HT-29 (cell line): ENCODE measurements around the gene CMIP. TPM values are rescaled to one million over a fixed set of nuclear protein-coding genes. Genes with fewer than 3 reads are reported as not detected.

Experiments
- DNase-seq: peaks from one replicate; pipeline ENCODE4 v3.0.0-alpha.2; 2015; ENCODE audit warnings: low spot score
- total RNA-seq: library from RNA; depleted of rRNA; stranded (reverse); fragments of >200 nt; shearing (Covaris generic); gene quantifications from 2 replicates; pipeline ENCODE4 v1.2.3, GENCODE V29; 2014

CMIP gene
- total RNA-seq, 1 experiment from 2014 or later: 24.7 TPM

DNA sequence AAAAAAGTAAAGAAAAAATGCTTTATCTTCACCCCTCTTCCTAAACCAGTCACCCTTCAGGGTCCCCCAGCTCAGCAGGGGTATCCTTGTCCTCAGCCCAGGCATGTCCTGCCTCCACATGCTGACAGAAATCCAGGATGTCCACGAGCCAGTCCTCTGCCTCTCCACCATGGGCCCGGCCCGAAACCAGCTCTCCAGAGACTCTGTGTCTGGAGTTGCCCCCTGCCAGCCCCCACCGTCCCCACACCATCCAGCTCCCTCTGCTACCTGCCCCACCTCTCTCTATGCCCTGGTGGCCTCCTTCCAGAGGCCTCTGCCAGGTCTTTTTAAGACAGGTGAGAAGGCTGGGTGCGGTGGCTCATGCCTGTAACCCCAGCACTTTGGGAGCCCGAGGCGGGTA is 268.1 kb downstream of the CMIP start:
- DNase-seq: no peak

DNA sequence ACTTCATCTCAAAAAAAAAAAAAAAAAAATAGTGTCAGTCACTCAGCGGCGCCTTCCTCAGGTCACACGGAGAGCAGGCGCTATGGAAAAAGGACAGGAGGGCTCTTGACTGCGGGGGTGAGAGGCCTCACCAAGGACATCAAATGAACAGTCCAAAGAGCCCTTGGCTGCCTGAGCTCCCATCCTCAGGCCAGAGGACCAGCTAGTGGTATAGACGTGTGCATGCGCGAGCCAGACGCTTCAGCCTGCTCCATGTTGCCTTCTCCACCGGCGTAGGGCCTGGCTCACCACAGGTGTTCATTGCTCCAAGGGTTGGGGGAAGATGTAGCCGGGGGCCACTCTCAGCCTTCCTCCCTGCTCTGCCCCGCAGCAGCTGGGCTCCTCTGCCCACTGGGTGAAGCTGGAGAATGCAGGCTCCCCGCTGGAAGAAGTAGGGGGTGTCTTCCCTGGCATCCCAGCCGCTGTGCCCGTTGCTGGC is 268.7 kb downstream of the CMIP start:
- DNase-seq: no peak

DNA sequence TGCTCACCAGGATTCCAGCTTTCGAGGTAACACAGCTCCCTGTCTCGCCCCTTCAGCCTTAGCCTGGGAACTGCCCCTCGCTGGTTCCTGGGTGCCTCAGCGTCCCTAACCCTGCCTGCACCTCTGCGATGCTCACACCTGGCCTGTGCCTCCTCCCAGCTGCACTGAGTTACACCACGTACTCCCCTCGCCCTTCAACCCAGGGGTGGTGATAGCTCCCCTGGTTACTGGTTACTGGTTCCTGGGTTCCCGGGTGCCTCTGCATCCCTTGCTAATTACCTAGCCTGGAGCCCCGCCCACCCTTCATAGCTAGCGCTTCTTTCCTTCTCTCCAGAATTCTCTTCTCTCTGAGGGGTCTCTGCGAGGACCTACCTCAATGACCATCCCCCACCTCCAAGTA is 269.2 kb downstream of the CMIP start:
- DNase-seq: no peak

DNA sequence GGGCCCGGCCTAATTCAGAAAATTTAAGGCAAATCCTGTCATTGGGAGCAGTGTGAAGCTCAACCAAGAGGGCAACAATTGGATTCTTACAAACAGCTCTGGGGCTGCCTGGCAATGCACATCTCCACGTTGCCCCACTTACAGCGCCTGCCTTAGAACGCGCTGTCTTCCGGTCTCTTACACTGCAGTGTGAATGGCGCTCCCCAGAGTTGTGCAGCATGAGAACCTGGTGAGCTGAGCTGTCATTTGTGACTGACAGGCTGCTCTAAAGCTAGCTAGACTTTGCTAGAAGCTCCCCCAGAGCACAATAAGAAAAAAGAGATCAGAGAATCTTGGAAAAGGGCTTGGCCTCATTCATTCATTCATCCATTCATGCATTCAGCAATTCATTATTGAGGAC is 270.0 kb downstream of the CMIP start:
- DNase-seq: no peak

DNA sequence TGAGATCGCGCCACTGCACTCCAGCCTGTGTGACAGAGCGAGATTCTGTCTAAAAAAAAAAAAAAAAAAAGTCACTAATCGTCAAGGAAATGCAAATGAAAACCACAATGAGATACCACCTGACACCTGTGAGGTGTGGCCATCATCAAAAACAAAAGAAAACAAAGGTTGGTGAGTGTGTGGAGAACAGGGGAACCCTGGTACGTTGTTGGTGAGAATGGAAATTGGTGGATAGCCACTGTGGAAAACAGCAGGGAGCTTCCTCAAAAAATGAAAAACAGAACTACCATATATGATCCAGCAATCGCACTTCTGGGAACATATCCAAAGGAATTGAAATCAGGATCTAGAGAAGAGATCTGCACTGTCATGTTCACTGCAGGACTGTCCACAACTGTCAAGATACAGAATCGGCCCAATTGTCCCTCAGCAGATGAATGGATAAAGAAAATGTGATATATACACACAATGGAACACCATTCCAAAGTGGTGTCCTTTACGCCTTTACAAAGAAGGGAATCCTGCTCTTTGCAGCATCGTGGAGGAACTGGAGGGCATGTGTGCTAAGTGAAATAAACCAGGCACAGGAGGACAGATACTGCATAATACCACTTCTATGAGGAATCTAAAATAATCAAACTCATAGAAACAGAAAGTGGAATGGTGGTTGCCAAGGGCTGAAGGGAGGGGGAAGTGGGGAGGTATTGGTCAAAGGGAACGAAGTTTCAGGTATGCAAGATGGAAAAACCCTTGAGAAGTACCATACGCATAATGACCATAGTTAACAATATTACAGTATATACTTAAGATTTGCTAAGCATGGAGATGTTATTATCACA is 271.0 kb downstream of the CMIP start:
- DNase-seq: no peak

DNA sequence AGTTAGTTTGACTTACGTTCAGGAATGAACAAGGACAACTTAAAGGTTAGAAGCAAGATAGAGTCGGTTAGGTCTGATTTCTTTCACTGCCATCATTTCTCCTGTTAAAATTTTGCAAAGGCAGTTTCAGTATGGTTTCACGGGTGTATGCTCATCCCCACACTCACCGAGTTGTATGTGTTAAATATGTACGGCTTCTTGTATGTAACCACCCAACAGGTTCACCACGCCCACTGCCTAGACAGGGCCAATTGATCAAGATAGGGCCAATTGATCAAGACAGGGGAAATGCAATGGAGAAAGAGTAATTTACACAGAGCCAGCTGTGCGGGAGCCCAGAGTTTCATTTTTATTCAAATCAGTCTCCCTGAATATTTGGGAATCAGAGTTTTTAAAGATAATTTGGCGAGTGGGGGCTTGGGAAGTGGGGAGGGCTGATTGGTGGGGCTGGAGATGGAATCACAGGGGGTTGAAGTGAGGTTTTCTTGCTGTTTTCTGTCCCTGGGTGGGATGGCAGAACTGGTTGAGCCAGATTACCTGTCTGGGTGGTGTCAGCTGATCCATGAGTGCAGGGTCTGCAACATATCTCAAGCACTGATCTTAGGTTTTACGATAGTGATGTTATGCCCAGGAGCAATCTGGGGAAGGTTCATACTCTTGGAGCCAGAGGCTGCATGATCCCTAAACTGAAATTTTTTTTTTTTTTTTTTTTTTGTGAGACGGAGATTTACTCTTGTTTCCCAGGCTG is 272.0 kb downstream of the CMIP start:
- DNase-seq: no peak

DNA sequence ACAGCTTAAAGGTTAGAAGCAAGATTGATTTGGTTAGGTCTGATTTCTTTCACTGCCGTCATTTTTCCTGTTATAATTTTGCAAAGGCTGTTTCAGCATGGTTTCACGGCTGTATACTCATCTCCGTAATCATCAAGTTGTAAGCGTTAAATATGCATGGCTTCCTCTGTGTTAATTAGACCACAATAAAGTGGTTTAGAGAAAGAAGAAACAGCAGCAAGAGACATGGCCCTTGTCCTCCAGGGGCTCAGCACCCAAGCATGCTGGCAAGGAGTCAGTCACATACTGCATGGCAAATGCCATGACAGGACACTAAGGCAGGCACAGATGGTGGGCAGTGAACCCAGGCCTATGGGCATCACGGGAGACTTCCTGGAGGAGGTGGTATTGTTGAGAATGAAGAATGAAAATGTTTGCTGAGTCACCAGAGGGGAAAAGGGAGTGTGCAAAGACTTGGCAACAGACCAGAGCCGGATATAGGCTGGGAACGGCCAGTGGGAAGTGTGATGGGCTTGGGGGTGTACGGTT is 273.1 kb downstream of the CMIP start:
- no peak for DNase-seq

DNA sequence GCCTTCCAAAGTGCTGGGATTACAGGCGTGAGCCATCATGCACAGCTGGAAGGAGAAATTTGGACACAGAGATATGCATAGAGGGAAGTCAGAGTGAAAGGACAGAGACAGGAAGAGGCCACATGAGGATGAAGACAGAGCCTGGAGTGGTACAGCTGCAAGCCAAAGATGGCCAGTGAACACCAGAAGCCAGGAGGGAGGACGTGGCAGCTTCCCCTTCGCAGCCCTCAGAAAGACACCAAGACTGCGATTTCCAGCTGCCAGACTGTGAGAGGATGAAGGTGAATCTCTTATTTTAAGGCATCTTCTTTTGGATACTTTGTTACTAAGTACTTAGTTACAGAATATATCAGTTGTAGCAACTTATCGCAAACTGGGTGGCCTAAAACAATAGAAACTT is 274.0 kb downstream of the CMIP start:
- no peak for DNase-seq

DNA sequence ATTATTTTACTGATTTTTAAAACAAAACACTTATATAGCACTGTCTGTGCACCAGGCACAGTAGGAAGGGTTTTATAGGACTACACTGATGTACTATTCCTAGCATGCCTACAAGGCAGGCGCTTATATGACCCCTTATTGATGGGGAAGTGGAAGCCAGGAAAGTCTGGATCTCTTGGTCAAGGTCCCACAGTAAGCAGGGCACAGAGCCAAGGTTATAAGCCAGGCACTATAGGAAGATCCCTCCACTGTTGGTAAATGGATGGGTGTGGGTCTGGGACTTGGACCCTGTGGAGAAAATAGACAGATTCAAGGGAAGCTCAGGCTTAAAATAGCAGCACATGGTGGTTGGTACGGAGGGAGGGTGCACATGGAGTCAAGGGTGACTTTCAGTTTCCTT is 275.4 kb downstream of the CMIP start:
- no peak for DNase-seq

DNA sequence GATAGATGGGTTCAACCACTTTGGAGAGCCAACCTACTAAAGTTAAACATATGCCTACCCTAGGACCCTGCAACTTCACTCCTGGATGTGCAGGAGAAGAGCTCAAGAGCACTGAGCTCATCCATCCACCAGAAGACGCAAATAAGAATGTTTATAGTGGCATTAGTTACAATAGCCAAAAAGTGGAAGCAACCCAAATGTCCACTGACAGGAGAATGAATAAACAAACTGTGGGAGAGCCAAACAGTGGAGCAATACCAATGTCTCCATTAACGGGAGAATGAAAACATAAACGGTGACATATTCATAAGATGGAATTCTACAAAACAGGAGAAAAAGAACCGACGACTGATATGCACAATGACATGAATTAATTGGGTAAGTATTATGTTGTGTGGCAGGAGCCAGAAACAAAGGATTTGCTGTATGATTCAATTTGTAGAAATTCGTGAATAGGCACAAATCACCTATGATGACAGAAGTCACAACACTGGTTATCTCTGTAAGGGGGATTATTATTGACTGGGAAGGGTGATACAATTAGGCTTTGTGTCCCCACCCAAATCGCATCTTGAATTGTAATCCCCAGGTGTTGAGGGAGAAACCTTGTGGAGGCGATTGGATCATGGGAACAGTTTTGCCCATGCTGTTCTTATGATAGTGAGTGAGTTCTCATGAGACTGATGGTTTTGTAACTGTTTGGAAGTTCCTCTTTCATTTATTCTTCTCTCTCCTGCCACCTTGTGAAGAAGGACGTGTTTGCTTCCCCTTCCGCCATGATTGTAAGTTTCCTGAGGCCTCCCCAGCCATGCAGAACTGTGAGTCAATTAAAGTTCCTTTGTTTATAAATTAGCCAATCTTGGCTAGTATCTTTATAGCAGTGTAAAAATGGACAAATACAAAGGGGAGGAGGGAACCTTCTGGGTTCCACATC is 276.6 kb downstream of the CMIP start:
- DNase-seq: no peak

DNA sequence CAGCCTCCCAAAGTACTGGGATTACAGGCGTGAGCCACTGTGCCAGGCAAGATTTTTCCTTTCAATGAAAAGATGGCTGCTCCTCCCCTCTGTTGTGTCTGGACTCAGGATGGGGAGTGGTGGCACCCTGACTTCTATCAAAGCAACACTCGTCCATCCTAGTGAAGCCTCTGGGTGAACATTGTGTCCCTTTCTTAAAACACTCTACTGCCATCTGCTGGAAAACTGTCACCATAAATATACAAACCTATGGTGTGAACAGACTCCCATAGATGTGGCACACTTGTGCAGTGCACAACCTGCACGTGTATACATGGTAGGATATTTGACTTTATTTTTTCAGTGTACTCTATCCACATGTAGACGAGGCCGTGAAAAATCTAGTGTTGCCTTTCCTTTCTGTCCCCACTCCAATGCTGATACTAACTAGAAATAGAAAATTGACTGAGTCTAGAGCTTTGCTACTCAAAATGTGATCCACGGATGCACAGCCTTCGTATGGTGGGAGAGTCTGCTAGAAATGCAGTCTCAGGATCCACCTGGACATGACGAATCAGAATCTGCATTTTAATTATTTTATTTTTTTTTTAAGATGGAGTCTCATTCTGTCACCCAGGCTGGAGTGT is 278.6 kb downstream of the CMIP start:
- DNase-seq: peak; percentile 90

DNA sequence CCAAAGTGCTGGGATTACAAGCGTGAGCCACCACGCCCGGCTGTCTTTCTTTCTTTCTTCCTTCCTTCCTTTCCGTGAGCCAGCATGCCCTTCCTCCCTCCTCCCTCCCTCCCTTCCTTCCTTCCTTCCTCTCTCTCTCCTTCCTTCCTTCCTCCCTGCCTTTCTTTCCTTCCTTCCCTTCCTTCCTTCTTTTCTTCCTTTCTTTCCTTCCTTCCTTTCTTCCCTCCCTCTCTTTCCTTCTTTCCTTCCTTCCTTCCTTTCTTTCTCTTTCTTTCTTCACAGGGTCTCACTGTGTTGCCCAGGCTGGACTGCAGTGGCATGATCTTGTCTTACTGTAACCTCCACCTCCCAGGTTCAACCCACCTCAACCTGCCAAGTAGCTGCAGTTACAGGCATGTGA is 283.8 kb downstream of the CMIP start:
- DNase-seq: no peak

DNA sequence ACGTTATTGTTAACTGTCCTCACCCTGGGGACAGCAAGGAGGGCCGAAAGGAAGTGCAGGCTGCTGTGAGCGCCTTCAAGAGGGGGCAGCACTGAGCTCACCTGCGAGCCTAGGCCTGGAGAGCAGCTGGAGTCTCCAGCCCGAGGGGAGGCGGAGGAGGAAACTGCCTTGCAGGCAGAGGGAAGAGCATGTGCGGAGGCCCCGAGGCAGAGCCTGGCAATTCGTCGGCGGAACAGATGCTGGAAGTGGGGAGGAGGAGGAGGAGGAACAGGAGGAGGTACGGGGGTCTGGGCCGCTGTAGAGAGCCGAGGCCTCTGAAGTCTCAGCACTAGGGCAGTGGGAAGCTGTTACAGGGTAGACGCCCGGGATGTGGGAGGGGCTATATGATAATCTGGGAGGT is 284.8 kb downstream of the CMIP start:
- no peak for DNase-seq

DNA sequence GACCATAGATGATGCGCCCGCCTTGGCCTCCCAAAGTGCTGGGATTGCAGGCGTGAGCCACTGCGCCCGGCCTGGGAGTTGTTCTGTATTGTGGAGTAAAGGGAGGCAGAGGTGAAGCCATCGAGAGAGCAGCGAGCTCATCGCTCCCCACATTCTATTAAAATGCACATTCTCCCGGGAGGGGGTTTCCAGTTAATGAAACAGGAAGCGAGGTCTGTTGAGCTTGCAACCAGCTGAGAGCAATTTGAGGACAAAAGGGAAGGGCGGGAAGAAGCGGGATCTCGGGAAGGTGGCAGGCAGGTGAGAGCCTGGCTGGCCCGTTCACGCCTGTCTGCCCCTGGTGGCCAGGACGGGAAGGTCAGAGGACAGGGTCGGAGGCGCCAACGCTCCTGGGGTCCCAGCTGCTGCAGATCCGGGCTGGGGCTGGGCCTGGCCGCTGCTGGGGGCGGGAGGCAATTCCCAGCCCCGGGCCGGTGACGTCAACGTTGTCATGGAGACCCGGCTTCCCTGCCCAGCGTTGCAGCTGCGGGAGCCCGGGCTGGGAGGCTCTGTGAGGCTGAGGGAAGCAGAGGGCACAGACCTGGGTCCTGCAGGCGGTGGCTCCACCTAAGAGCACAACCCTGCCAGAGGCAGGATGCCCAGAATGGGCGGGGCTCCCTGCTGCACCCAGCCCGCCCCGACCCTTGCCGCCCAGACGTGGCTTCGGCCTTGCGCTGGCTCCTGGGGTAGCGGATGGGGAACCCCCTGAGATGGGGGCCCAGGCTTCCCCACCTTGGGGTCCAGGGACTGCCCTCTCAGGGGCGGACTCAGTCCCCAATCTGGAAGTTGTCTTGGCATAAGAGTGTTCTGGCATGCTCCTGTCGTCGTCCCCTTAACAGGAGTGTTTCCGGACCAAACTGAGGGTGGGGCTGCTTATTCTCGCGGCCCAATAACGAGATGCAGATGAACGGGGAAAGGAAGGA is 285.8 kb downstream of the CMIP start:
- peak; percentile 65 for DNase-seq

DNA sequence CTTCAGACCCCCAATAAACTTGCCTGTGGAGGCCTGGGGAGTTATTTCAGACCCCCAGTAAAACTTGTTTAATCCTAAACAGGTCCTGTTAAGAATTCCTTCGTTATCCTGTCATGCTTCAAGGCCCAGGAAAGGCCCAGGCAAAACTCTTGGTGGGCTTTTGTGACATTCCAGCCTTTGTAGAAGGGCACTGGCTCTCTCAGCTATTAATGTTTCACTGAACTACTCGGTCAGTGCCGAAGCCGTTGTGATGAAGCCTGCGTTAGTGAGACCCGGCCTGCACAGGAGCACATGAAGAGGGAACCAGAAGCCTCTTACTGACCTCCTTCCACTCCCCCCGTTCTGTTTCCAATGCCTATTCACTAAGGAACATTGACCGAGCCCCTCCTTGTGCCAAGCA is 287.0 kb downstream of the CMIP start:
- no peak for DNase-seq

DNA sequence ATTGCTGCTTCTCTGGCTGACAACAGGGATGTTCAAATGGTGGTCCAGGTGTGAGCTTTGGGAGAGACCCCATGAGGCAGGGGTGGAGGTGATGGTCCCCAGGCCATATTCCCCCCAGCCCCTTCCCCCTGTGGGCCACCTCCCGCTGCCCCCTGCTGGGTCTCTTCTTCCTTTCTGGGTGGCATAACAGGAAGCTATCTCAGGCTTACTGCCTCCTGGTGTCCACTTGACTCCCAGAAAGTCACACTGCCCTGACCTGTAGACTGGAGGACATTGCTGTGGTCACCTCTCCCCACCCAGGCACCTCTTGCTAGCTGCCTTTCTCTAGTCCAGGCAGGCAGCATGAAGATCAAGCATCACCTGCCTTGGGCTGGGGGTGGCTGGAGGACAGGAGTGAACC is 288.1 kb downstream of the CMIP start:
- no peak for DNase-seq

DNA sequence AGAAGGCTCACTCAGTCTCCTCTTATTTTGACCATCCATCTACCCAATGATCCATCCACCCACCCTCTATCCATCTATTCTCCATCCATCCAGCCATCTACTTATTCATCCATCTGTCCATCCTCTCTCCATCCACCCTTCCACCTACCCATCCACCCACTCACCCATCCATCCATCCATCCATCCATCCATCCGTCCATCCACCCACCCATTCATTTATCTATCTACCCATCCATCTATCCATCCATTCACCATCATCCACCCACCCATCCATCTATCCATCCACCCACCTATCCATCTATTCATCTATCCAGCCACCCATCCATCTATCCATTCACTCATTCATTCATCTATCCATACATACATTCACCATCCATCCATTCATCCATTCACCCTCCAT is 288.7 kb downstream of the CMIP start:
- DNase-seq: no peak

DNA sequence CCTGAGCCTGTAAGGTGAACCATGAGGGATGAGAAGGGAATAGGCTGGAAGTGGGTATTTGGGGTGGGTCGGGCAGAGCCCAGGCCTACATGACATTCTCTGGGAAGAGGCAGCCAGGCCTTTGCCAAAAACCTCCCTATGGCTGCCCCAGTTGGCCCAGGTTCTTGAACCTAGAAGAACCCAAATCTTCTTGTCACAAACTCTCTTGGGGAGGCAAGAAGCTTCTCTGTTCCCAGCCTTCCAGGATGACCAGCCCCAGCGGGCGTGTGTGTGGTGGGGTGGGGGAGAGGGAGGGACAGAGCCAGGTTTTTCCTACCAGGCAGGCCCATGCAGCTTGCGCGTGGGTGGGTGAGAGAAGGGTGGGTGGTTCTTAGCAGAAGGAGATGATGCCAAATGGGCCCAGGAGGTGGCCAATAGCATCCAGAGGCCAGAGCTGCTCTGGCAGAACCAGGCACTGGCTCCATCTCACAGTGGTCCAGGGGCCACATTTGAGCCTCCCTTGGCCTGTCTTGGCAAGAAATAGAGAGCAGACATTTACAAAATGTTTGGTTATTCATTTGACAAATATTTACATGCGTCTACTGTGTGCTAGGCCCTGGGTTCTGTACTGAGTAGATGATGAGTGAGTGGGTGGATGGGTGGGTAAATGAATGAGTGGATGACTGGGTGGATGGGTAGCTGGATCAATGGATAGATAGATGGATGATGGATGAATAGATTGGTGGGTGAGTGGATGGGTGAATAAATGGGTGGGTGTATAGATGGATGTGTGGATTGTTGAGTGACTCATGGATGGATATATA is 290.2 kb downstream of the CMIP start:
- no peak for DNase-seq

DNA sequence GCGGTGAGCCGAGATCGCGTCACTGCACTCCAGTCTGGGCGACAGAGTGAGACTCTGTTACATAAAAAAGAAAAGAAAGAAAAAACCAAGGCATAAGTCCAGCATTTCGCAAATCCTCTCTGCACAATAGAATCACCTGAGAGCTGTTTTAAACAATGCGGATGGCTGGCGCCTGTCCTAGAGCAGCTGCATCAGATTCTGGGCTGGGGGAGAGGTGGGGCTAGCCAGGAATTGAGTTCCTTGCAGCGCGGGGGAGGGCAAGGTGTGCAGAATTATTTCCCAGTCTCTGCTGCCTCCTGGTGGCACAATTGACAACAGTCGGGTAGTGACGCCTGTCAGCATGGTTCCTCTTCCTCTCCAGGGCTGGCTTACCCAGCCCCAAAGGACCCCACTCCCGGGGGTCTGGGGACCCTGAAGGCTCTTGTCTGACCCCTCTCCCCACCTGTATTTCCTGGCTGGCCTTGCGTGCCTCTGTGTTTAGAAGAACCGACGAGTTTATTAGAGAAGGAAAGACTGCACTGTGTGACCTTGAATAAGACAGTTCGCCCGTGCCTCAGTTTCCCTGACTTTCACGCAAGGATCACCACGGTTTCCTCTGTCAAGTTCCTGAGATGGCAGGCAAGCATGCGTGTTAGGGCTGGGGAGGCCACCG is 293.4 kb downstream of the CMIP start:
- peak; percentile 93 for DNase-seq
